Activated naive CD4-positive, alpha-beta T cell treated with Interleukin-2 at 50 U/mL for 16 hours (primary cell): ENCODE results near the gene PTCHD4.
"Not testable (repeated sequence)": the region's sequence is repeated elsewhere in the genome, so short reads cannot be mapped to it uniquely, and the experiment has no call there.

Experiments used
- DNase-seq: peaks from one replicate; pipeline ENCODE4 v3.0.0-alpha.2; 2020

Gene PTCHD4

DNA sequence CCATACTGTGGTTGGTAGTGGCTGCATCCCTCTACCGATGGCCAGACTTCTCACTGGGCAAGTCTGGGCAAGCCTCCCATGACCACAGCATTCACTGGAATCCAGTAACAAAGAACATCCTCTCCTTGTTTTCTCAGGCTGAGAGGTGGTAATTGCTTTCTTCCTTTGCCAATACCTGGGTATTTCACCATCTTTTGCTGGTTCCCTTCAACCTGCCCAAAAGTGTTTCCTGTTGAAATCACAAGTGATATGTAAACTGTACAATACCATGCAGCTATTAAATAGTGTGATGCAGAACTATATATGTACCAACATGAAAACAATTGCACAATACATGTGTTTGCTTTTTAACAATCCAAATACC lies at the start of gene PTCHD4:
TSS of gene PTCHD4 (minus strand) at position 55 of the 364 bp plus-strand sequence. CDS start 42,240 bp downstream, outside the sequence.
- no peak for DNase-seq

DNA sequence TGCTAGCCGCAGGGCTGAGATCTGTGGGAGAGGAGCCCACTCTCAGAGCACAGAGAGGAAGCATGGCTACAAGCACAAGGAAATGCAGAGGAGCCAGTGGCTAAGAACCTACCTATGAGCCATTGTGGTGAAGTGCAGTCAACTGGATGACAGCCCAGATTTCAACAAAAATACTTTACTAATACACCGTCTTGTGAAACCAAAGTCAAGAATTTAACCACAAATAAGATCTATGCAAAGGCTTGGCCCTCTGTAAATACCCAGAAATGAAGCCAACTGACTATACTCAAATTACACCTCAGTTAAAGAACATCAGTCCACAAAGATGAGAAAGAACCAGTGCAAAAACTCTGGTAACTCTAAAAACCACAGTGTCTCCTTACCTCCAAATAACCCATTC lies 40.1 kb upstream of the PTCHD4 start:
- DNase-seq = no peak

DNA sequence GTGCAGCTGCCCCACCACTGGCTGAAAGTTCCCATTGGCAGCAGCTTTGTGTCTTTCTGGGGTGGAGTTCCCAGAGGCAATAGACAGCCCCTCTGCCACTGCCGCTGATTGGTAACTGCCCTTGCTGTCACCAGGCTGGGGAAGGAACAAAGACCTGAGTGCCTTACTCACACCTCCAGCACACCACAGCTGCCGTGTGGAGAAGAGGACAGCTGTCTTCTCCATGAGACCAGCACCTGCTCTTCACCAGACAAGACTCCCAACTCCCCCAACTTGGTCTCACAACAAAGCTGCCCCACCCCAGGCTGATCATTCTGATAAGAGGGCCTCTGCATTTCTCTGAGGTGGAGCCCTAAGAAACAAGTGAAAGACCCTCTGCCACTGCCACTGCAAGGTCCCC lies 39.7 kb upstream of the PTCHD4 start:
- DNase-seq = no peak

DNA sequence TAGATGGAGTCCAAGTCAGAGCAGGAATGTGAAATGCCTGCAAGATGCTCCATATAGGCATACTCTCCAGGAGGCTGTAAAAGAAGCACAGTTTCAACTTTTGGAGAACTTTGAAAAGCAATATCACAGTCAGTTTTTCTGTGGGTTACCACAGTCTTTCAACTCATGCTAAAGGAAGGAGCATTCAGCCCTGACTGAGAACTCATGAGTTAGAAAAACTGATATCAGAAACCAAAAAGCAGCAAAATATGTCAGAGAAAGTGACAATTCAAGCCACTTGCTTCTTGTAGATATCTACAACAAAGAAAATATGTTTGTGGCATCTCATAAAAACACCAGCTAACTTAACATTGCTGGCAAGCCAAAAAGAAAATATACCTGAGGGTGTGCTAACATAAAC lies 36.1 kb upstream of the PTCHD4 start:
- no peak for DNase-seq

DNA sequence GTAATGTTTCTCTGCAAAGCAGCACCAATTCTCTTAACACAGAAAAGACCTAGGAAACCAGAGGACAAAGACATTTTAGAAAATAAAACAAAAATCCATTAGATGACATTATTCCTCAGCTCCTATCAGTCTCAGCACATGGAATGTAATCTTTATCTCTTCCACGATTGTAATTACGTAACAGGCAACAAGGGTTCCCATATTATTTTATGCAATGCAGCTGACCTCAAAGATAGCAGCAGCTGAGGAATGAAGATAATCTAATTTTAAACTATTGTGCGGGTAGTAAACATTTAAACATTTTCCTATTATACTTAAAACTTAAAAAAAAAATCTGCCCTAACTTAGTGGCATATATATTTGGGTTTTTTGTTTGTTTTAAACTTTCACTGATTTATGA lies 33.0 kb upstream of the PTCHD4 start:
- DNase-seq = no peak

DNA sequence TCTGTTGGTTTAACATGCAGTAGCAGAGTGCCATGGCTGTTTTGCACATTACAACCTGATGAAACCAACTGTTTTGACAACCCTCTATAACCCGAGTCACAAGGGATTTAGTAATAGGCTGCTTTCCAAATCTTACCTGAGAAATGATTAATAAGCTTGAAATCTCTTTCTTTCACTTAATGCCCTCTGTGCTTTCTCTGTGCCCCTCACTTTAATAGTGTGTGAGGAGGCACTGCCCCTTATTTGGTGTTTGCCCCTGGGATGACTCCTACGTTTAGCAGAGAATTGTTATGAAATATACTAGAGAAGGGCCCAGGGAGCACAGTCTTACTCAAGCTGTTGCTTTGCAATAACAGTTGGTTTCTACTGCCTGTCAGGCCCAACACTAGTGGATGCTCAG lies 31.0 kb upstream of the PTCHD4 start:
- no peak for DNase-seq

DNA sequence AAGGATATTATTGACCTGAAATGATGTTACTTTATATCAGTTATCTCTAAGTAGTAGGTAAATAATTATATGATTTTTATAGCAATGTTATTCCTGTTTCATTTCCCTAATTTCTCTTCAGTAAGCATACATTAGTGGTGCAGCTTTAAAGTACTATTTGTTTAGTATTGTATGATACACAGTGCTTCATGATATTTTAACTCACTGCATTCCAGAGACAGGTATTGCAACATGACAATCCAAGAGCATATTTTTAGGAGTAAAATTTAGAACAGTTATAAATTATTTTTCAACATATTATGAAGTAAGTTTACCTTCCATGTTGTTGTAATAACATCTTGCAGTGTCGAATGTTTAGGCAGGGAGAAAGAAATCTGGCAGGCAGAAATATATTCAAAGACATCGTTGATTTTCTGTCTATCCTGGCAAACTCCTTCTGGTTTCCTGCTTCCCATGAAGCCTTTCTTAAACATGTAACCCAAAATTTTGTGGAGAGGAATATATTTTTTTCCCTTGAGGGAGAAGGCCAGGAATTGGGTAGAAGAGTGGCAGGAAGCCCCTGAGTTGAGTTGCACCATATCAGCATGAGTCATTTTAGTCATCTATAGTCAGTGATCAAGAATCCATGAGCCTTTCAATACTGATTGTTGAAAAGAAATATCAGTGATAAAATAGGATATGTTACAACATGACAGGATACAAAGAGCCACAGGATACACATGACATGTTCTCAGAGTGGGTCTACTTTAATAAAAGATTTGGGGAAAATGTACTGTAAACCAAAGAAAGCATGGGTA lies 29.0 kb upstream of the PTCHD4 start:
- DNase-seq = no peak

DNA sequence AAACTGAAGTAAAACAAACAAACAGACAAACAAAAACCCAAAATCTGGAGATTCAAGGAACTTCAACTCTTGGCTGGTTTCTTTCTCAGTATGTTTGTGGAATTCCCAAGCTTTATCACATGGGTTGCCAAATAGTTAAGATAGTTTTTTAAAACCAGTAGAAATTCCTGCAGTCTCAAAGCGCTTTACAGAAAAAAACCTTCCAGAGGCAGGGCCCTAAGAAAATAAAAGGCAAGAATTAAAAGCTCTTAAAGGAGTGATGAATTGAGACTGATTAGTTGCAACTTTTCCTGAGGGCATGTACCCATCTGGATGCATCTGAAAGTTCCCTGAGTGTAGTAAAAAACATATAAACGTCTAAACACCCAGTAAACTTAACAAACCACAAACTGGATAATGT lies 25.9 kb upstream of the PTCHD4 start:
- no peak for DNase-seq

DNA sequence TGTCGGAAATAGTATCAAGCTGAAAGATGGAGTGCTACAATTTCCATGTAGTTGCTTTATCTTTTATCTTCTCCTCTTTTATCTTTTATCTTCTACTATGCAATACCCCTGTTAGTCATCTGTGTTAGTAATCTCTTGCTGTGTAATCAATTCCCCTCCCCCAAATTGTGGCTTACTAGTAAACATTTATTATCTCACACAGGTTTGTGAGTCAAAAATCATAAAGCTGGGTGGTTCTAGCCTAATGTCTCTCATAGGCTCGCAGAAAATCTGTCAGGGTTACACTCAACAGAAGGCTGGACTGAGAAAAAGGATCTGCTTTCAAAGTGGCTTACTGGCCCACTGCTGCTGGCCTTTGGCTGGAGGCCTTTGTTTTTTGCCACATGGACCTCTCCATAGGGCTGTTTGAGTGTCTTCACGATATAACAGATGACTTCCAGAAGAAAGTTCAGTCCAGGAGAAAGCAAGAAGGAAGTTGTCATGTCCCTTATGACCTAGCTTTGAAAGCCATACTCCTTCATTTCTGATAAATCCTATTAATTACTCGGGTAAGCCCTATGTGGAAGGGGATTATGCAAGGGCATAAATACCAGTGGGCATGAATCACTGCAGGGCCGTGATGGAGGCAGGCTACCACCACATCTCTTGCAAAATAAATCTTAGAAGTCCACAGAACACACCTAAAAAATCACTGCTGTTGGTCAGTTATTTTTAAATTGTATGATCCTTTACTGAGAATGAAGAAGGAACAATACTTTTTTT lies 24.5 kb upstream of the PTCHD4 start:
- DNase-seq = no peak

DNA sequence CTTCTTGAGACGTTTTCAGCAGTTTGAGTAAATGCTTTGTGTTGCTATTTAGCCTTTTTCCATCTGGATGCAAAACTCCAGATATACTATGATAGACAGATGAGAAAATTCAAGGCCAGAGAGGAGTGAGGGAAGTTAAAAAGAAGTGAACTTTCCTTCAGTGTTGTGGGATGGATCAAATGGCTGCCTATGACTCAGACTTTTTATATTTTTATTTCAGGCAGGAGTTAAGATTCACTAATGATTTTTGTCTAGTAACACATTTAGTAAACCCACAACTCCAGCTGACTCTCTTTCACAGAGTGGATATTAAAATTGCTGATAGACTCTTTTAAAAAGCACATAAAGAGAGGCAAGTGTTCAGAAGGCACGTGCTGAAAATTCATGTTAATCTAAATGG lies 23.2 kb upstream of the PTCHD4 start:
- no peak for DNase-seq

DNA sequence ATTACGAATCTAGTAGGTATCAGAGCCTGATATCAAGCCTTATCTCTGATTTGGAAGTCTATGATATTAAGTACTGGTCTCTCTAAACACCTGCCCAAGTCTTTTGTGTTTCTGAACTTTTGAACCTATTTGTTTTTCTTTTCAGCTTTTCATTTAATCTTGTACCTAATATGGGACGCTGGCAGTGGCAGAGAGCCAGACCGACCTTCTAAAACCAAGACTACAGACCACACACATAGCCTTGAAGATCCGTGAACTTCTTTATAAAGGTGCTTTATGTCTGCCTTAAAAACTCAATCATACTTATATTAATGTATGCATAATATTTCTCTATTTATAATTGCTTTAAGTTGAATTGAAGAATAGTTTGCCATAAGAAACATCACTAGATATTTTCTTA lies 12.6 kb upstream of the PTCHD4 start:
- no peak for DNase-seq

DNA sequence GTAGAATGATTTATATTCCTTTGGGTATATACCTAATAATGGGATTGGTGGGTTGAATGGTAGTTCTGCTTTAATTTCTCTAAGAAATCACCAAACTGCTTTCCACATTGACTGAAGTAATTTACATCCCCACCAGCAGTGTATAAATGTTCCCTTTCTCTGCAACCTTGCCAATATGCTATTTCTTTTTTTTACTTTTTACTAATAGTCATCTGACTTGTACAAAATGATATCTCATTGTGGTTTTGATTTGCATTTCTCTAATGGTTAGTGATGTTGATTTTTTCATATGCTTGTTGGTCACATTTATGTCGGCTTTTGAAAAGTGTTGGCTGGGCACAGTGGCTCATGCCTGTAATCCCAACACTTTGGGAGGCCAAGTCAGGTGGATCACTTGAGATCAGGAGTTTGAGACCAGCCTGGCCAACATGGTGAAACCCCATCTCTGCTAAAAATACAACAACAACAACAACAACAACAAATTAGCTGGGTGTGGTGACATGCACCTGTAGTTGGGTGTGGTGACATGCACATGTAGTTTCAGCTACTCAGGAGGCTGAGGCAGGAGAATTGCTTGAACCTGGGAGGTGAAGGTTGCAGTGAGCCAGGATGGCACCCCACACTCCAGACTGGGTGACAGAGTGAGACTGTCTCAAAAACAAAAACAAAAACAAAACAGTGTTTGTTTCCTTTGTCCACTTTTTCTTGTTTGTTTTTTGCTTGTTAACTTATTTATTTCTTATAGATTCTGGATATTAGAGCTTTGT lies 11.2 kb upstream of the PTCHD4 start:
- not testable (repeated sequence) for DNase-seq

DNA sequence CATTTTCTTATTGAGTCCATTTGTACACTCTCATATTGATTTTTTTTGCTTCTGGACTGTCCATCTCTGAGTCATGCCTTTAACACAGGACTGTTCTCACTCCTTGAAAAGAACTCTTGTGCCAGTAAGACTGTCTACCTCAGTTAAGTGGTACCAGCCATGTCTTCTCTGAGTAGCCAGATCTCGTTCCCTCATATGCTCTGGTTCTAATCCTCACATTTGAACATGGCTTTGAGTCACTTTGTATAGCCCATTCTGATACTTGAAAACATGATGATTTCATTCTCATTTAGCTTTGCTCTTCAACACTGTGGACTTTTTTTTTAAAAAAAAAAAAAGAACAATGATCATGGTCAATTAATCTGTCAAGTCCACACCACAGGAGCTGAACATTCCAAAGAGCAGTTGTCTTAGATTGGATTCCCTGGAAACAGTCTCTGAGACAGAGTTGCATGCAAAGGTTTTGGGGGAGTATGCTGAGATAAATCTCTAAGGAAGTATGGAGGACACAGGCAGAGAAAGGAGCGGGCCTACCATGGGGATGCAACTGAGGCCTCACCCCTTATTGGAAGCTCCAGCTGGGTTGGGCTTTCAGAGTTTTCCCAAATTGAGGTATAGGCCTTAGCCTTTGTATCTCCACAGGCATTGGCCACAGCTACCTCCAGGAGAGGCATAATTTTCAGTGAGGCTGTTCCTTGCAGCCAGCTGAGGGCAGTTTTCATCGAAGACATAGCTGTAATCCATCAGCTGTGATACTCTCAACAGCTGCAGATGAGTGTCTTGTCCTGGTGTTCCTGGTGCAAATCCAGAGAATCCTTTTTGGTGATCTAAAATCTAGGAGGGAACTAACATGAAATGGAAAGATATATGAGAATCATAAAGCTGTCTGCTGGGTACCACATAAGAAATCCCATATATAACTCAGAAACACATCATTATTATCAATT lies 6.0 kb upstream of the PTCHD4 start:
- no peak for DNase-seq

DNA sequence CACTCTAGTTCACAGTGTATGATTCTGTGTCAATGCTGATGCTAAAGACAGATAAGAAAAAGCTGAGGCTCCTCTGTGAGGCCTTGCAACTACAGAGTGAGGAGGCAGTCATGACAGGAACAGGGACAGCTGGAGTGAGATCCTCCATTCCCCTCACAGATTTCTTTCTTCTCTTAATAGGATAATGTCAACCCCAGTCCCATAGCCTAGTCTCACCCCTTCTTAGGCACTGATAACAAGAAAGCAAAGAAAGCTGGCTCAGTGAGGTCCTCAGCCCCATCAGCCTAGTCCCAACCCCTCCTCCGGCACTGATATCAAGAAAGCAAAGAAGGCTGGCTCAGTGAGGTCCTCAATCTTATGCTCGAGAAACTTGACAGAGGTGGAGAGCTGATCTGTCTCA lies 2.1 kb upstream of the PTCHD4 start:
- DNase-seq = no peak

DNA sequence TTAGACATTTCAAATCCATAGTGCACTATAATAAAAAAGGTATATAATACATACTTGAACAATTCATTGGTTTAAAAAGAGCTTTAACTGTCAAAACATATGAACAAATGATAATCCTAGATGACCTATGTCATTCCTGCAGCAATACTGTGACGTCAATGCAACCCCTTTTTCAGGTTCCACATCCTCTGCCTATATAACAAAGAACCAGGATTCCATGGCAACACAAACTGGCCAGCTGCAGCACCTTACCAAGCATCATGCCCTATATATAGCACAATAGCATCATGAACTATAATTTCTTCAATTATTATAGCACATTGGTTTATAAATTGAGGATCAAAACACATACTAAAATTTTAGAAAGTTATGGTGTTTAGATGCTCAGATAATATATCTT lies 578 bp upstream of the PTCHD4 start:
- no peak for DNase-seq

DNA sequence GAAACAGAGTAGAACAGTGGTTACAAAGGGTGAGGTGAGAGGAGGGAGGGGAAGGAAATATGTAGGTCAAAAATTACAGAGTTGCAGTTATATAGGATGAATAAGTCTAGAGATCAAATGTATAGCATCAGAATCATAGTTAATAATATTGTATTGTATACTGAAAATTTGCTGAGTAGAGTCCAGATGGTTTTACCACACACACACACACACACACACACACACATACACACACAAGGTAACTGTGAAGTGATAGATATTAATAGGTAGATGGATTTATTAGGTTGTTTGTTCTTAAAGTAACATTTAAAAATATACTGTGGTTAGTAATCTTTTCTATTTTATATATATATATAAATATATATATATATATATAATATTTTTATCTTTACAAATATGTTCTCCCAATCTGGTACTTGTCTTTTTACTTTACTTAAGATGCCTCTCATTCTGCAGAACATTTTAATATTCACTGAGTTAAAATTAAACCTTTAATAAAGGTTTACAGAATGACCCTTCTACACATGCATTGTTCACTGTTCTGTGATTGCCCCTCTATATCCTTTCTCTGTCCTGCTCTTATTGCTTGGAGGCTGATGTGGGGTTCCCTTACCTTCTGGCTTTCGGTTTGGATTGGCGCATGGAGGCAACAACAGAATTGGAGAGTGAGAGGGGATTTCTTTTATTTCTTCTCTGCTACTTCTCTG lies 408 bp downstream of the PTCHD4 start:
- DNase-seq = no peak

DNA sequence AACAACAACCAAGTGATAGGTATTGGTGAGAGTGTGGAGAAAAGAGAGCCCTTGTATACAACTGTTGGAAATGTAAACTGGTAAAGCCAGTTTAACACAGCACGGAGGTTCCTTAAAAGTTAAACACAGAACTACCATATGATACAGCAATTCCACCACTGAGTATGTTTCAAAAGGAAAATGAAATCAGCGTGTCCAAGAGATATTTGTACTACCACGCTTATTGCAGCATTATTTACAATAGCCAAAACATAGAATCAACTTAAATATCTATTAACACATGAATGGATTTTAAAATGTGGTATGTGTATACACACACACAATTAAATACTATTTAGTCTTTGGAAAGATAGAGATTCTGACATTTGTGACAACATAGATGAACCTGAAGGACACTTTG lies 1.1 kb downstream of the PTCHD4 start:
- no peak for DNase-seq

DNA sequence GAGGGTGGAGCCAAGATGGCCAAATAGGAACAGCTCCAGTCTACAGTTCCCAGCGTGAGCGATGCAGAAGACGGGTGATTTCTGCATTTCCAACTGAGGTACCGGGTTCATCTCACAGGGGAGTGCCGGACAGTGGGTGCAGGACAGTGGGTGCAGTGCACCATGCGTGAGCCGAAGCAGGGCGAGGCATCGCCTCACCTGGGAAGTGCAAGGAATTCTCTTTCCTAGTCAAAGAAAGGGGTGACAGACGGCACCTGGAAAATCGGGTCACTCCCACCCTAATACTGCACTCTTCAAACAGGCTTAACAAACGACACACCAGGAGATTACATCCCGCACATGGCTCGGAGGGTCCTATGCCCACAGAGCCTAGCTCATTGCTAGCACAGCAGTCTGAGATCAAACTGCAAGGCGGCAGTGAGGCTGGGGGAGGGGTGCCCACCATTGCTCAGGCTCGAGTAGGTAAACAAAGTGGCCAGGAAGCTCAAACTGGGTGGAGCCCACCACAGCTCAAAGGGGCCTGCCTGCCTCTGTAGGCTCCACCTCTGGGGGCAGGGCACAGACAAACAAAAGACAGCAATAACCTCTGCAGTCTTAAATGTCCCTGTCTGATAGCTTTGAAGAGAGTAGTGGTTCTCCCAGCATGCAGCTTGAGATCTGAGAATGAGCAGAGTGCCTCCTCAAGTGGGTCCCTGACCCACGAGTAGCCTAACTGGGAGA lies 8.4 kb downstream of the PTCHD4 start:
- not testable (repeated sequence) for DNase-seq

DNA sequence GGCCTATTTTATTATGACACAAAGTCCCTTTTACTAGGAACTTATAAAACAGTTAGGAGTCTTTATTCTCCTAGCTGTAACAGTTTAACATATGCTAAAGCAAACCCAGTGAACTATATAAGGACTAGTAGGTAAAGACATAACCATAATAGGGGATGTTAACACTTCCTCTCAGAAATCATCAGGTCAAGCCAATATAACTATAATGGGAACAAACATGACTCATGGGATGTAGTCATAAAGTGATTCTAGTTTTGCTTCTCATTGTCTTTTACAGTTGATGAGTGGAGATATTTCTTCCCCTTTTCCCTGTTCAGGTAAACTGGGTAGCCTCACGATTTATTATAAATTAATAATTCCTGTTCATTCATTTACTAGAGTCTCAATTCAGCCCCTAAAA lies 9.7 kb downstream of the PTCHD4 start:
- DNase-seq = no peak

DNA sequence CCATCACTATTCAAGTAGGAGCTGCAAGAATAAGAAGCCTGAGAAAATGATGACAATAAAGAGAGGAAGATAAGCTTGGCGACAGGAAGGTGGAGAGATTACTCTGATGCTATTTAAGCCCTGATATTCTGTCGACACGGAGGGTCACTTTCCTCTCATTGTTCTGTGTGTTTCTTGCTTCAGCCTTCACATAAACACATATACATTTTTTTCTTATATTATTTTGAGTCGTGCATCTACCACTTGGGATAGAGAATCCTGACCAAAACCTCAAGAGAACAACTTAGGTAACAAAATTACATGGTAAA lies 10.5 kb downstream of the PTCHD4 start:
- no peak for DNase-seq
